K562 (cell line): Measurements from ENCODE around the gene HSD17B1. TPM values are rescaled to one million over a fixed set of nuclear protein-coding genes. Genes with fewer than 3 reads are reported as not detected.

Source experiments
- ATF7 ChIP-seq: fragments of 450-650 bp; IDR thresholded peaks from 2 replicates; pipeline ENCODE4 v1.7.1; 2014; ENCODE audit warnings: mild to moderate bottlenecking, moderate library complexity
- BCL6 ChIP-seq: fragments of 250-450 bp; sonication (Bioruptor Pico); IDR thresholded peaks from 2 replicates; pipeline ENCODE4 v1.4.0; 2020
- CGGBP1 ChIP-seq: fragments of 250-450 bp; sonication (Bioruptor Pico); IDR thresholded peaks from 2 replicates; pipeline ENCODE4 v1.9.0; 2021; ENCODE audit warnings: mild to moderate bottlenecking
- CSDE1 ChIP-seq, 2 experiments: fragments of 450-650 bp; IDR thresholded peaks; 2 replicates each; pipeline ENCODE4 v1.6.1; 2016; ENCODE audit warnings: mild to moderate bottlenecking in 1 of 2
- ELF1 ChIP-seq: fragments of 200-800 bp; sonication (Bioruptor generic); IDR thresholded peaks from 2 replicates; pipeline ENCODE4 v1.6.1; 2016; ENCODE audit warnings: missing genetic modification characterization, missing compliant biosample characterization
- HDAC3 ChIP-seq: fragments of 450-650 bp; IDR thresholded peaks from 2 replicates; pipeline ENCODE4 v1.6.1; 2018; ENCODE audit warnings: borderline replicate concordance, mild to moderate bottlenecking, moderate library complexity; ENCODE audit not compliant: partially characterized antibody
- HNRNPL ChIP-seq: fragments of 200-400 bp; formaldehyde crosslinking; IDR thresholded peaks from 2 replicates; pipeline ENCODE4 v1.6.1; 2017; ENCODE audit warnings: low read depth, mild to moderate bottlenecking, low read length
- KAT2B ChIP-seq: IDR thresholded peaks from one replicate; pipeline ENCODE4 v1.6.1; 2012; ENCODE audit warnings: low read depth, mild to moderate bottlenecking, control low read depth, inconsistent platforms, low read length, moderate library complexity
- KDM1A ChIP-seq, 2 experiments: fragments of 450-650 bp; IDR thresholded peaks; 2 replicates each; pipeline ENCODE4 v1.6.1; 2016; ENCODE audit warnings: mild to moderate bottlenecking in 2 of 2
- KDM5B ChIP-seq: fragments of 200-600 bp; sonication (generic); IDR thresholded peaks from 2 replicates; pipeline ENCODE4 v1.6.1; 2012; ENCODE audit warnings: low read depth, mild to moderate bottlenecking, moderate library complexity, low read length, control low read depth, inconsistent platforms; ENCODE audit not compliant: insufficient replicate concordance
- MEIS2 ChIP-seq: fragments of 450-650 bp; IDR thresholded peaks from 2 replicates; pipeline ENCODE4 v1.6.1; 2014; ENCODE audit warnings: mild to moderate bottlenecking; ENCODE audit not compliant: partially characterized antibody
- MITF ChIP-seq: IDR thresholded peaks from 2 replicates; pipeline ENCODE4 v1.6.1; 2014; ENCODE audit warnings: antibody characterized with exemption
- MXD1 ChIP-seq: fragments of 250-450 bp; sonication (Bioruptor Pico); IDR thresholded peaks from 2 replicates; pipeline ENCODE4 v1.8.0; 2021; ENCODE audit warnings: borderline replicate concordance, mild to moderate bottlenecking, moderate library complexity; ENCODE audit not compliant: poor library complexity, severe bottlenecking
- NEUROD1 ChIP-seq: fragments of 150-350 bp; IDR thresholded peaks from 2 replicates; pipeline ENCODE4 v1.6.1; 2014; ENCODE audit warnings: borderline replicate concordance, low read length, low read depth; ENCODE audit not compliant: partially characterized antibody
- NR2C1 ChIP-seq, 2 experiments: fragments of 450-650 bp; IDR thresholded peaks; 2 replicates each; pipeline ENCODE4 v1.6.1; 2017; ENCODE audit warnings: mild to moderate bottlenecking in 2 of 2, antibody characterized with exemption in 1 of 2, inconsistent platforms in 1 of 2, missing compliant biosample characterization in 1 of 2, missing genetic modification characterization in 1 of 2
- NUFIP1 ChIP-seq: fragments of 450-650 bp; IDR thresholded peaks from 2 replicates; pipeline ENCODE4 v1.6.1; 2018; ENCODE audit not compliant: partially characterized antibody
- RBM34 ChIP-seq: fragments of 200-400 bp; formaldehyde crosslinking; IDR thresholded peaks from 2 replicates; pipeline ENCODE4 v1.6.1; 2018; ENCODE audit warnings: low read length, borderline replicate concordance; ENCODE audit not compliant: insufficient read depth
- TEAD4 ChIP-seq, 2 experiments: sonication (generic) in 1 of 2; formaldehyde crosslinking in 1 of 2; IDR thresholded peaks; 2 replicates each; pipeline versions ENCODE4 v1.6.1 to v1.8.0; 2012 to 2022; ENCODE audit warnings: borderline replicate concordance in 1 of 2, inconsistent platforms in 1 of 2, low read length in 1 of 2, mild to moderate bottlenecking in 1 of 2, missing genetic modification reagents in 1 of 2
- THAP7 ChIP-seq: fragments of 250-450 bp; sonication (Bioruptor Pico); IDR thresholded peaks from 2 replicates; pipeline ENCODE4 v1.5.0; 2021
- U2AF1 ChIP-seq: fragments of 200-400 bp; formaldehyde crosslinking; optimal IDR thresholded peaks from 2 replicates; pipeline ENCODE3; 2017; ENCODE audit warnings: mild to moderate bottlenecking, low read depth, low read length, moderate library complexity
- ZFX ChIP-seq: sonication (generic); formaldehyde crosslinking; IDR thresholded peaks from 2 replicates; pipeline ENCODE4 v1.8.0; 2022; ENCODE audit warnings: mild to moderate bottlenecking, missing genetic modification reagents, moderate library complexity
- ZNF121 ChIP-seq: sonication (generic); formaldehyde crosslinking; conservative IDR thresholded peaks from 2 replicates; pipeline ENCODE4 v1.8.0; 2022; ENCODE audit warnings: missing genetic modification reagents
- ZNF449 ChIP-seq: fragments of 250-450 bp; sonication (Bioruptor Pico); IDR thresholded peaks from 2 replicates; pipeline ENCODE4 v1.8.0; 2022; ENCODE audit warnings: moderate library complexity, mild to moderate bottlenecking, inconsistent platforms
- ZNF584 ChIP-seq: fragments of 200-800 bp; sonication (Bioruptor generic); IDR thresholded peaks from 2 replicates; pipeline ENCODE4 v1.6.1; 2016; ENCODE audit warnings: low read depth, mild to moderate bottlenecking, missing genetic modification characterization, missing compliant biosample characterization
- polyA plus RNA-seq, 8 experiments: library from polyadenylated mRNA; depleted of rRNA in 4 of 8; stranded (reverse) in 5 of 8; unstranded in 3 of 8; fragments of >200 nt; fragmentation: Nextera tagmentation in 2 of 8; fragmentation: Illumina TruSeq in 1 of 8; extraction: Ambion mirVana in 2 of 8; extraction: Trizol in 1 of 8; gene quantifications; 2 replicates each; pipeline versions ENCODE4 v1.2.1 to v1.2.3, GENCODE V29; 2011 to 2014; ENCODE audit warnings: inconsistent platforms in 1 of 8, missing spikeins in 1 of 8
- total RNA-seq, 7 experiments: library from RNA; depleted of rRNA in 6 of 7; stranded (reverse); fragments of >200 nt in 6 of 7; fragmentation: Illumina TruSeq in 2 of 7; extraction: Trizol in 2 of 7; gene quantifications; 2 replicates each; pipeline versions ENCODE4 v1.2.1 to v1.2.3, GENCODE V29; 2011 to 2021; ENCODE audit warnings: low replicate concordance in 1 of 7

Gene HSD17B1
- total and polyA plus RNA-seq, 9 of the 15 experiments (the other 6 are each of a cell fraction or from before 2014, with no cell fraction given) = 0.55 to 21.1 (median 3.6) TPM

GRCh38 chr17:42536372-42537155, 16.2 kb upstream of the HSD17B1 start (continued):
- TF ChIP-seq ZNF449 (no peak), TEAD4 (IDR thresholded peaks at IDR 0.05; ENCODE audit: low read length) (no peak), TEAD4 (CRISPR knock-in tag; IDR thresholded peaks at IDR 0.05; ENCODE audit: borderline replicate concordance) (no peak), ELF1 (no peak), NUFIP1 (no peak), NEUROD1 (no peak), MEIS2 (no peak), MXD1 (peak; percentile 81), KAT2B (no peak), ATF7 (no peak), ZNF584 (CRISPR knock-in tag) (no peak), U2AF1 (no peak), ZNF121 (CRISPR knock-in tag) (no peak), HNRNPL (peak; percentile 66), KDM5B (peak; percentile 21), BCL6 (CRISPR knock-in tag) (no peak), CGGBP1 (CRISPR knock-in tag) (no peak), HDAC3 (no peak), THAP7 (CRISPR knock-in tag) (no peak), MITF (no peak), RBM34 (no peak), KDM1A (IDR thresholded peaks at IDR 0.05) (no peak), ZFX (peak; percentile 71), NR2C1 (IDR thresholded peaks at IDR 0.05) (no peak), NR2C1 (tag; IDR thresholded peaks at IDR 0.05) (no peak), CSDE1 (IDR thresholded peaks at IDR 0.05) (no peak)
